Lower leg skin (tissue), 4 donors: ENCODE data around the gene PLEKHA6. TPM values are rescaled to one million over a fixed set of nuclear protein-coding genes. Genes with fewer than 3 reads are reported as not detected.

ENCODE experiments used
- DNase-seq, 2 donors: peaks; one replicate each; pipeline ENCODE4 v3.0.0-alpha.2; 2019; ENCODE audit warnings: low spot score in 2 of 2
- H3K4me3 ChIP-seq: fragments of 200-600 bp; sonication (generic); 2 replicates; pipeline ENCODE4 v1.5.1; 2017; ENCODE audit warnings: mild to moderate bottlenecking, low read depth; ENCODE audit not compliant: poor library complexity, severe bottlenecking
- POLR2A ChIP-seq, 2 donors: fragments of 450-650 bp; IDR thresholded peaks; one replicate each; pipeline ENCODE4 v1.6.1; 2016 to 2017; ENCODE audit warnings: antibody characterized with exemption in 2 of 2, mild to moderate bottlenecking in 1 of 2, moderate library complexity in 1 of 2
- WGBS, 2 donors: methylation state at CpG; one replicate each; pipeline ENCODE4 v1.1.5; 2018; 5-methylcytosine and 5-hydroxymethylcytosine counted together
- intact Hi-C: fragments of 100-400 bp; cut with DNase I; formaldehyde crosslinking; loops from one replicate; pipeline ENCODE4 v1.15.0; 2023; ENCODE audit warnings: low total_unique reads
- total RNA-seq, 4 donors: library from RNA; depleted of rRNA; stranded (reverse); fragments of >200 nt; gene quantifications; one replicate each; pipeline ENCODE4 v1.1.0, GENCODE V29; 2016
- TF ChIP-seq, protein P1 (sequence below), 3 donors: fragments of 450-650 bp; IDR thresholded peaks; one replicate each; pipeline ENCODE4 v1.5.1; 2016; ENCODE audit warnings: antibody characterized with exemption in 3 of 3, mild to moderate bottlenecking in 3 of 3, moderate library complexity in 2 of 3

The PLEKHA6 gene
- total RNA-seq, 4 donors from 2014 or later = 1.7 to 16.4 (median 11.1) TPM

DNA sequence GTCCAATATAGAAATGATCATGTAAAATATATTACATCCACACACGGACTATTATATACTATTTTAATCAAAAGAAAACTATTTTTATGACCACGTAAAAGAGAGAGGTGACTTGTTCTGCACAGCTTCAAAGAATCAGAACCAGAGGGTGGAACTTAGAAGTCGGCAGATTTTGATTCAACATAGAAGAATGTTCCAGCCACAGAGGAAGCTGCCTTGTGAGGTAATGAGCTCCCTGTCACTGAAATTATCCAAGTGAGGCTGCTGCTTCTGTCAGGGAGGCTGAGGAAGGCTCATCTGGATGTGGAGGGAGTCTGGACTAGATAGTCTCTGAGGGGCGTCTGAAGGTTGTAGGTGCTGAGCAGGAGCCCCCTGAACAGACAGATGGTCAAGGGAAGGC lies 2.7 kb downstream of the PLEKHA6 start:
- no peak for DNase-seq
- TF ChIP-seq, protein P1, sequence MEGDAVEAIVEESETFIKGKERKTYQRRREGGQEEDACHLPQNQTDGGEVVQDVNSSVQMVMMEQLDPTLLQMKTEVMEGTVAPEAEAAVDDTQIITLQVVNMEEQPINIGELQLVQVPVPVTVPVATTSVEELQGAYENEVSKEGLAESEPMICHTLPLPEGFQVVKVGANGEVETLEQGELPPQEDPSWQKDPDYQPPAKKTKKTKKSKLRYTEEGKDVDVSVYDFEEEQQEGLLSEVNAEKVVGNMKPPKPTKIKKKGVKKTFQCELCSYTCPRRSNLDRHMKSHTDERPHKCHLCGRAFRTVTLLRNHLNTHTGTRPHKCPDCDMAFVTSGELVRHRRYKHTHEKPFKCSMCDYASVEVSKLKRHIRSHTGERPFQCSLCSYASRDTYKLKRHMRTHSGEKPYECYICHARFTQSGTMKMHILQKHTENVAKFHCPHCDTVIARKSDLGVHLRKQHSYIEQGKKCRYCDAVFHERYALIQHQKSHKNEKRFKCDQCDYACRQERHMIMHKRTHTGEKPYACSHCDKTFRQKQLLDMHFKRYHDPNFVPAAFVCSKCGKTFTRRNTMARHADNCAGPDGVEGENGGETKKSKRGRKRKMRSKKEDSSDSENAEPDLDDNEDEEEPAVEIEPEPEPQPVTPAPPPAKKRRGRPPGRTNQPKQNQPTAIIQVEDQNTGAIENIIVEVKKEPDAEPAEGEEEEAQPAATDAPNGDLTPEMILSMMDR (IDR thresholded peaks at IDR 0.05) = no peak
- no peak for TF ChIP-seq POLR2A (IDR thresholded peaks at IDR 0.05)
- no peak overlapping the region for H3K4me3 ChIP-seq
- 77 to 81% methylated on average over 4 of the region's 4 CpGs for WGBS, 2 donors
- intact Hi-C loops = no loop called here

DNA sequence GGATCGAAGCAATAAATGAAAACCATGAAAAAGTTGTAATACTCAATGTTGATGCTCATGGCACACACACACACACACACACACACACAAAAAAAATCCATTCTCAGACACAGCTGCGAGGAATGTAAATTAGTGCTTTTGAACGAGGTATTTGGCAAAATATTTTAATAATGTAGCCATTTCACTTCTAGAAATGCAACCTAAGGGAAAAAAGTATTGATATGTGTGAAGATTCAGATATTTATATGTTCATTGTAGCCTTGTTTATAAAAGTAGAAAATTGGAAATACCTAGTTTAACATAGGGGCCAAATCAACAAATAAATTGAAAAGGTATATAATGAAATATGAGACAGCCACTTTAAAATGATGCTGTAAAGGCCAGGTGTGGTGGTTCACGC lies 3.8 kb downstream of the PLEKHA6 start:
- 82 to 86% methylated on average over 4 of the region's 4 CpGs for WGBS, 2 donors

DNA sequence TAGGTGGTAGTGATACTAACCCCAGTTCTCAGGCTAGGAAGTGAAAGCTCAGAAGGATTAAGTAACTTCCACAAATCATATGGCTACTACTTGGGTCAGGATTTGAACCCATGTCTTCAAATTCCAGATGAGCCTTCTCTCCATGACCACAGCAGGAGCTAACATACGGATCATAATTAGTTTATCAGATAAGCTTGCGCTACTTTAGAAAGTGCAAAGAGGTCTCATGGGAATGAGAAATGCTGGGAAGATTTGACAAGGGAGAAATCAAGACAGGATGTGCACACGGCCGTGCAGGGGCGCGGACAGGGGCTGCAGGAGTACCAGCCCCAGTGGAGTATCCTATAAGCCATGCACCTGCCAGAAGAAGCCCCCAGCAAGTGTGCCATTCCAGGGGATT lies 5.2 kb downstream of the PLEKHA6 start:
- intact Hi-C loops = no loop called here
- WGBS, 2 donors = 78 to 79% methylated on average over 6 of the region's 6 CpGs
- no peak for DNase-seq
- TF ChIP-seq, protein P1 (IDR thresholded peaks at IDR 0.05) = no peak
- no peak for TF ChIP-seq POLR2A (IDR thresholded peaks at IDR 0.05)
- H3K4me3 ChIP-seq = no peak overlapping the region

More for the DNA sequence above, 3.8 kb downstream of the PLEKHA6 start:
- DNase-seq = no peak
- intact Hi-C loops = no loop called here
- no peak overlapping the region for H3K4me3 ChIP-seq
- TF ChIP-seq, protein P1 (IDR thresholded peaks at IDR 0.05) = no peak
- TF ChIP-seq POLR2A (IDR thresholded peaks at IDR 0.05) = no peak

DNA sequence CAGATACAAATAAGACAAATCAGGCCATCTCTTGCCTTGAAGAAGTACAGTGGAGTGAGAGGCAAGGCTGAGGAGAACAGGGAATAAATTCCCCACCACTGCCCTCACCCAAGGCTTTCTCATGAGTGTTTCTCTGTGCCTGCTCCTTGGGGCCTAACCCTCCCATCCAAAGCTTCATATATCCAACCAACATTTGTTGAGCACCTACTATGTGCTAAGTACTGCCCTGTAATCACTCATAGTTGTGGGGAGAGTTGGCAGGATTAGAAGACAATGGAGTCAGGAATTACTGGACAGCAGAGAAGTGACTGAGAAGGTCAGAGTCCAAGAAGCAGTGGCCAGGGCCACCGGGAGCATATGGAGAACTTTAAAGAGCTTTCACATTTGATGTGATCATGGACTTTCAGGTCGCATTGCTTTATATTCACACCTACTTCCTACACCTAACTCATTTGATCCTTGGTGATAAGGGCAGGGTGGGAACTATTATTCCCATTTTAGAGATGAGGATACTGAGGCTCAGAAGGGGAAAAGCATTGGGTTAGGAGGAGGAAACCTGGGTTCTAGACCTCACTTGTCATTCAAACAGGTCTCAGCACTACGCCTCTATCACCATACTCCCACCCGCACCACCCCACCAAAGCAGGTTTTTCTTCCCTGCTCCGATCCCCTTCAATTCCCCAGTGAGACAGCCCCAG lies 6.4 kb downstream of the PLEKHA6 start:
- no peak for DNase-seq
- H3K4me3 ChIP-seq = no peak overlapping the region
- 98% methylated on average over 5 of the region's 5 CpGs for WGBS, 2 donors
- intact Hi-C loops = no loop called here
- TF ChIP-seq POLR2A (IDR thresholded peaks at IDR 0.05) = no peak
- TF ChIP-seq, protein P1 (IDR thresholded peaks at IDR 0.05) = no peak

DNA sequence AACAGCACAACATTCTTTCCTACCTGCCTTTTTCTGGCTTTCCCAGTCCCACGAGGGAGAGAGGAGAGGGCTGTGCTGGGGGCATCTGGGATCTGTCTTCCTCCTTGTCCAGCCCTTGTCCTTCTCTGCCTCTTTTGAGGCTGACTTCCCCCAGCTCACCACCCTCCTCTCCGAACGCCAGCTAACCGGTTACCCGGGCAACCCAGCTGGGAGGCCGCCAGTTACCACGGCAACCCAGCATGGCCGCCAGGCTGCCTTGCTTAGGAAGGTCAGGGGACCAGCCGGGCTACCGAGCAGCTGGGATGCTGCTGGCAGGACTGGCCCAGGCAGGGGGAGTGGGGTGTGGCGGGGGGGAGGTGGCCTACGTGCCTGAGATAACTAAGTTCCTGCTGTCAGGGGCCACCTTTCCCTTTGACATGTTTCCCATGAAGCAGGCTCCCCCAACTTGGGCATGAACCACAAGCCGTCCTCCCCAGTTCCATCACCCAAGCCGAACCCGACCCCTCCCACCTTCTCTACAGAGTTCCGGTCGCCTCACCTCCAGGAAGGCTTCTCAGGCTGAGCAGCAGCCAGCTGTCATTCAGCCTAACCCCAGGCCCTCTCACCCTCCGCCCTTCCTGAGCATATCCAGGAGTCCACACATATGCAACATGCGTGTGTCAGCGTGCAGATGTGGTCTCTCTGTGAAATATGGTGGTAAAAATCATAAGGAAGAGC lies 8.7 kb downstream of the PLEKHA6 start:
- no peak overlapping the region for H3K4me3 ChIP-seq
- TF ChIP-seq, protein P1 (IDR thresholded peaks at IDR 0.05) = no peak
- no peak for TF ChIP-seq POLR2A (IDR thresholded peaks at IDR 0.05)
- 37 to 39% methylated on average over 19 to 20 of the region's 20 CpGs for WGBS, 2 donors
- intact Hi-C loops = no loop called here
- no peak for DNase-seq
